SK-N-SH (cell line): Measurements from ENCODE around the gene LSM2. TPM values are rescaled to one million over a fixed set of nuclear protein-coding genes. Genes with fewer than 3 reads are reported as not detected.

ENCODE experiments used
- CTCF ChIA-PET: fragments of 300-600, 350-600 bp; formaldehyde crosslinking; extraction: SDS; loops from one replicate; lab custom pipeline; 2021; lab: Yijun Ruan, JAX
- POLR2A ChIA-PET: fragments of 350-600 bp; sonication (Branson Sonifier 250); formaldehyde crosslinking; extraction: SDS; loops from one replicate; lab custom pipeline; 2020; ENCODE audit warnings: antibody characterized with exemption, inconsistent platforms; lab: Yijun Ruan, JAX
- DNase-seq: peaks from one replicate; pipeline ENCODE4 v3.0.0; 2012
- H2AFZ ChIP-seq: fragments of 200-600 bp; sonication (generic); 2 replicates; pipeline ENCODE4 v1.8.1; 2016; ENCODE audit warnings: antibody characterized with exemption, mild to moderate bottlenecking, low read depth
- H3F3A ChIP-seq: fragments of 200-600 bp; sonication (generic); replicated peaks from 2 replicates; pipeline ENCODE3; 2016; ENCODE audit warnings: antibody characterized with exemption, mild to moderate bottlenecking; ENCODE audit not compliant: insufficient read depth
- H3K27ac ChIP-seq, 2 experiments: fragments of 200-500 bp in 1 of 2; fragments of 200-600 bp in 1 of 2; sonication (Bioruptor generic) in 1 of 2; sonication (generic), shearing (Covaris generic) in 1 of 2; 2 replicates each; pipeline versions ENCODE4 v1.5.1 to v1.6.1; 2014 to 2016; ENCODE audit warnings: low read depth in 2 of 2, inconsistent platforms in 1 of 2, low read length in 1 of 2, mild to moderate bottlenecking in 1 of 2, mixed read lengths in 1 of 2
- H3K27me3 ChIP-seq: fragments of 200-600 bp; sonication (generic), shearing (Covaris generic); 2 replicates; pipeline ENCODE4 v1.6.1; 2016; ENCODE audit warnings: mixed run types; ENCODE audit not compliant: insufficient read depth
- H3K36me3 ChIP-seq, 2 experiments: fragments of 200-500 bp in 1 of 2; fragments of 200-600 bp in 1 of 2; sonication (Bioruptor generic) in 1 of 2; sonication (generic) in 1 of 2; replicated peaks in 1 of 2; 2 replicates each; pipeline versions ENCODE3 to v1.5.1; 2014 to 2016; ENCODE audit warnings: low read length in 1 of 2, mild to moderate bottlenecking in 1 of 2; ENCODE audit not compliant: insufficient read depth in 2 of 2, control insufficient read depth in 1 of 2
- H3K4me1 ChIP-seq, 2 experiments: fragments of 200-500 bp in 1 of 2; fragments of 200-600 bp in 1 of 2; sonication (Bioruptor generic) in 1 of 2; sonication (generic), shearing (Covaris generic) in 1 of 2; 2 replicates each; pipeline versions ENCODE4 v1.5.1 to v1.6.1; 2014 to 2016; ENCODE audit warnings: low read depth in 1 of 2, low read length in 1 of 2, mixed run types in 1 of 2; ENCODE audit not compliant: insufficient read depth in 2 of 2, control insufficient read depth in 1 of 2
- H3K4me2 ChIP-seq: fragments of 200-600 bp; sonication (generic), shearing (Covaris generic); 2 replicates; pipeline ENCODE4 v1.6.1; 2017; ENCODE audit warnings: mixed run types
- H3K4me3 ChIP-seq, 2 experiments: fragments of 200-500 bp in 1 of 2; fragments of 200-600 bp in 1 of 2; sonication (Bioruptor generic) in 1 of 2; sonication (generic), shearing (Covaris generic) in 1 of 2; 2 replicates each; pipeline versions ENCODE4 v1.5.1 to v1.8.1; 2014 to 2016; ENCODE audit warnings: low read depth in 2 of 2, inconsistent platforms in 1 of 2, low read length in 1 of 2, mild to moderate bottlenecking in 1 of 2, mixed read lengths in 1 of 2, moderate library complexity in 1 of 2
- H3K79me2 ChIP-seq: fragments of 200-600 bp; sonication (generic); 2 replicates; pipeline ENCODE4 v1.8.1; 2017; ENCODE audit warnings: mild to moderate bottlenecking; ENCODE audit not compliant: insufficient read depth
- H3K9ac ChIP-seq: fragments of 200-600 bp; sonication (generic); 2 replicates; pipeline ENCODE4 v1.6.1; 2017; ENCODE audit warnings: mixed run types
- H3K9me2 ChIP-seq: fragments of 200-600 bp; sonication (generic); 2 replicates; pipeline ENCODE4 v1.6.1; 2017; ENCODE audit warnings: mixed run types
- H3K9me3 ChIP-seq: fragments of 200-600 bp; sonication (generic); 2 replicates; pipeline ENCODE4 v1.6.1; 2017; ENCODE audit warnings: mixed run types, mild to moderate bottlenecking, moderate library complexity
- H4K20me1 ChIP-seq: fragments of 200-600 bp; sonication (generic); 2 replicates; pipeline ENCODE4 v1.6.1; 2017; ENCODE audit warnings: mild to moderate bottlenecking, mixed run types; ENCODE audit not compliant: insufficient read depth
- CTCF ChIP-seq: fragments of 200-600 bp; sonication (generic); IDR thresholded peaks from 2 replicates; pipeline ENCODE4 v1.6.1; 2017; ENCODE audit warnings: antibody characterized with exemption, mild to moderate bottlenecking, moderate library complexity
- ELF1 ChIP-seq: IDR thresholded peaks from 2 replicates; pipeline ENCODE4 v1.4.0; 2012
- EZH2phosphoT487 ChIP-seq: fragments of 200-600 bp; sonication (generic); IDR thresholded peaks from 2 replicates; pipeline ENCODE4 v1.6.1; 2017; ENCODE audit warnings: low read depth, mixed run types, mild to moderate bottlenecking, antibody characterized with exemption, moderate library complexity, borderline replicate concordance
- FOXJ3 ChIP-seq: sonication (generic); formaldehyde crosslinking; IDR thresholded peaks from 2 replicates; pipeline ENCODE4 v1.5.1; 2020; ENCODE audit warnings: mild to moderate bottlenecking, missing genetic modification reagents
- FOXM1 ChIP-seq: IDR thresholded peaks from 2 replicates; pipeline ENCODE4 v1.4.0; 2012; ENCODE audit warnings: low read depth, mild to moderate bottlenecking
- GATA2 ChIP-seq: sonication (generic); formaldehyde crosslinking; IDR thresholded peaks from 2 replicates; pipeline ENCODE4 v1.5.0; 2020; ENCODE audit warnings: mild to moderate bottlenecking, missing genetic modification reagents
- IRF3 ChIP-seq: fragments of 150-350 bp; IDR thresholded peaks from 2 replicates; pipeline ENCODE4 v1.6.1; 2016; ENCODE audit warnings: mild to moderate bottlenecking, low read depth, low read length
- MEF2A ChIP-seq: IDR thresholded peaks from 2 replicates; pipeline ENCODE4 v1.4.0; 2012; ENCODE audit warnings: low read depth, borderline replicate concordance
- MXI1 ChIP-seq: IDR thresholded peaks from 2 replicates; pipeline ENCODE4 v1.6.1; 2012; ENCODE audit warnings: mild to moderate bottlenecking, low read depth, low read length, improper control_type of control experiment
- NFIC ChIP-seq: IDR thresholded peaks from 2 replicates; pipeline ENCODE4 v1.4.0; 2012; ENCODE audit warnings: borderline replicate concordance
- RCOR1 ChIP-seq: fragments of 150-350 bp; IDR thresholded peaks from 2 replicates; pipeline ENCODE4 v1.6.1; 2017; ENCODE audit warnings: antibody characterized with exemption, low read length
- RFX5 ChIP-seq: IDR thresholded peaks from 2 replicates; pipeline ENCODE4 v1.6.1; 2012; ENCODE audit warnings: mild to moderate bottlenecking, improper control_type of control experiment, low read length
- SMC3 ChIP-seq: IDR thresholded peaks from 2 replicates; pipeline ENCODE4 v1.6.1; 2012; ENCODE audit warnings: low read depth, low read length, improper control_type of control experiment
- TAF1 ChIP-seq: IDR thresholded peaks from 2 replicates; pipeline ENCODE4 v1.6.1; 2012; ENCODE audit warnings: low read depth, mild to moderate bottlenecking, low read length, moderate library complexity, borderline replicate concordance
- TEAD4 ChIP-seq: IDR thresholded peaks from 2 replicates; pipeline ENCODE4 v1.4.0; 2012; ENCODE audit warnings: mild to moderate bottlenecking, borderline replicate concordance; ENCODE audit not compliant: insufficient read depth
- YY1 ChIP-seq: IDR thresholded peaks from 2 replicates; pipeline ENCODE4 v1.4.0; 2012; ENCODE audit warnings: low read depth, mild to moderate bottlenecking
- ZBTB33 ChIP-seq: IDR thresholded peaks from 2 replicates; pipeline ENCODE4 v1.4.0; 2012; ENCODE audit warnings: low read depth, borderline replicate concordance
- WGBS: methylation state at CpG from one replicate; pipeline ENCODE4 v1.1.6; 2017; ENCODE audit warnings: low lambda C conversion rate; 5-methylcytosine and 5-hydroxymethylcytosine counted together
- polyA plus RNA-seq, 3 experiments: library from polyadenylated mRNA; depleted of rRNA; stranded (reverse); fragments of >200 nt; gene quantifications; 2 replicates each; pipeline ENCODE4 v1.2.3, GENCODE V29; 2012
- TF ChIP-seq, protein P1 (sequence below): IDR thresholded peaks from 2 replicates; pipeline ENCODE4 v1.6.1; 2012; ENCODE audit warnings: mild to moderate bottlenecking, low read depth, low read length, moderate library complexity
- TF ChIP-seq, protein P2 (sequence below): IDR thresholded peaks from 2 replicates; pipeline ENCODE4; 2012

LSM2 gene
- polyA plus RNA-seq, 1 of the 3 experiments (the other 2 are of a cell fraction): 79.1 TPM

GRCh38 chr6:31770860-31771259 is 35.9 kb downstream of the LSM2 start:
- no peak for TF ChIP-seq ZBTB33
- no peak for TF ChIP-seq FOXM1
- no peak for TF ChIP-seq EZH2phosphoT487
- TF ChIP-seq FOXJ3 (CRISPR knock-in tag): no peak
- TF ChIP-seq MEF2A: no peak
- no peak for TF ChIP-seq YY1
- no peak for TF ChIP-seq TEAD4
- TF ChIP-seq CTCF: no peak
- TF ChIP-seq MXI1: no peak
- TF ChIP-seq RFX5: no peak
- no peak for TF ChIP-seq ELF1
- TF ChIP-seq GATA2 (CRISPR knock-in tag): no peak
- TF ChIP-seq RCOR1: no peak
- no peak for TF ChIP-seq SMC3
- no peak for TF ChIP-seq NFIC
- TF ChIP-seq, protein P1, sequence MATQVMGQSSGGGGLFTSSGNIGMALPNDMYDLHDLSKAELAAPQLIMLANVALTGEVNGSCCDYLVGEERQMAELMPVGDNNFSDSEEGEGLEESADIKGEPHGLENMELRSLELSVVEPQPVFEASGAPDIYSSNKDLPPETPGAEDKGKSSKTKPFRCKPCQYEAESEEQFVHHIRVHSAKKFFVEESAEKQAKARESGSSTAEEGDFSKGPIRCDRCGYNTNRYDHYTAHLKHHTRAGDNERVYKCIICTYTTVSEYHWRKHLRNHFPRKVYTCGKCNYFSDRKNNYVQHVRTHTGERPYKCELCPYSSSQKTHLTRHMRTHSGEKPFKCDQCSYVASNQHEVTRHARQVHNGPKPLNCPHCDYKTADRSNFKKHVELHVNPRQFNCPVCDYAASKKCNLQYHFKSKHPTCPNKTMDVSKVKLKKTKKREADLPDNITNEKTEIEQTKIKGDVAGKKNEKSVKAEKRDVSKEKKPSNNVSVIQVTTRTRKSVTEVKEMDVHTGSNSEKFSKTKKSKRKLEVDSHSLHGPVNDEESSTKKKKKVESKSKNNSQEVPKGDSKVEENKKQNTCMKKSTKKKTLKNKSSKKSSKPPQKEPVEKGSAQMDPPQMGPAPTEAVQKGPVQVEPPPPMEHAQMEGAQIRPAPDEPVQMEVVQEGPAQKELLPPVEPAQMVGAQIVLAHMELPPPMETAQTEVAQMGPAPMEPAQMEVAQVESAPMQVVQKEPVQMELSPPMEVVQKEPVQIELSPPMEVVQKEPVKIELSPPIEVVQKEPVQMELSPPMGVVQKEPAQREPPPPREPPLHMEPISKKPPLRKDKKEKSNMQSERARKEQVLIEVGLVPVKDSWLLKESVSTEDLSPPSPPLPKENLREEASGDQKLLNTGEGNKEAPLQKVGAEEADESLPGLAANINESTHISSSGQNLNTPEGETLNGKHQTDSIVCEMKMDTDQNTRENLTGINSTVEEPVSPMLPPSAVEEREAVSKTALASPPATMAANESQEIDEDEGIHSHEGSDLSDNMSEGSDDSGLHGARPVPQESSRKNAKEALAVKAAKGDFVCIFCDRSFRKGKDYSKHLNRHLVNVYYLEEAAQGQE: no peak
- TF ChIP-seq, protein P2, sequence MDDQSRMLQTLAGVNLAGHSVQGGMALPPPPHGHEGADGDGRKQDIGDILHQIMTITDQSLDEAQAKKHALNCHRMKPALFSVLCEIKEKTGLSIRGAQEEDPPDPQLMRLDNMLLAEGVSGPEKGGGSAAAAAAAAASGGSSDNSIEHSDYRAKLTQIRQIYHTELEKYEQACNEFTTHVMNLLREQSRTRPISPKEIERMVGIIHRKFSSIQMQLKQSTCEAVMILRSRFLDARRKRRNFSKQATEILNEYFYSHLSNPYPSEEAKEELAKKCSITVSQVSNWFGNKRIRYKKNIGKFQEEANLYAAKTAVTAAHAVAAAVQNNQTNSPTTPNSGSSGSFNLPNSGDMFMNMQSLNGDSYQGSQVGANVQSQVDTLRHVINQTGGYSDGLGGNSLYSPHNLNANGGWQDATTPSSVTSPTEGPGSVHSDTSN: no peak
- TF ChIP-seq TAF1: no peak
- TF ChIP-seq IRF3: no peak
- no peaks in the 10 kb centered on the region for H3K9me3 ChIP-seq
- ChIA-PET POLR2A (no interaction called here), CTCF (interaction anchor here (0.7 to 3.3 kb wide), 8 partner anchors 7 to 191 kb away, joined by 3 to 16 read pairs (median 4); no protein-coding TSS in a partner anchor)
- H3K9me2 ChIP-seq: no peaks in the 10 kb centered on the region
- no peaks in the 10 kb centered on the region for H3K79me2 ChIP-seq
- H3K9ac ChIP-seq: no peak overlapping the region
- WGBS: 92% methylated on average over 2 of the region's 2 CpGs
- no peak overlapping the region for H2AFZ ChIP-seq
- no peak overlapping the region for H3K27ac ChIP-seq
- H3K4me1 ChIP-seq: peaks cover 0 to 8% of the 10 kb centered on the region in 2 experiments; a peak in 1 of 4 replicates
- no peak for DNase-seq
- H3K4me2 ChIP-seq: no peak overlapping the region
- no peaks in the 10 kb centered on the region for H4K20me1 ChIP-seq
- H3K4me3 ChIP-seq: no peak overlapping the region
- no peaks in the 10 kb centered on the region for H3K36me3 ChIP-seq
- H3K27me3 ChIP-seq: no peaks in the 10 kb centered on the region
- peaks cover 2% of the 10 kb centered on the region for H3F3A ChIP-seq
